ENCODE measurements around the gene UBFD1. TPM values are rescaled to one million over a fixed set of nuclear protein-coding genes. Genes with fewer than 3 reads are reported as not detected.

Gene UBFD1
- total RNA-seq, 1 experiment from 2014 or later = 78.6 TPM

- BruUV-seq (replicated peaks) = no TSS peak
- H3K4me1 ChIP-seq = no peaks in the 10 kb centered on the region
- H3K27ac Mint-ChIP-seq (ENCODE audit: unreplicated experiment) = no peak overlapping the region
- no peaks in the 10 kb centered on the region for H3K27me3 ChIP-seq (replicated peaks; ENCODE audit: control insufficient read depth, insufficient read depth, low read length)
- DNase-seq = peak; percentile 47 to 58
- no peaks in the 10 kb centered on the region; the same call in 1 of the 2 replicates for H3K36me3 ChIP-seq (ENCODE audit: control insufficient read depth, insufficient read depth, low read length)
- POLR2A ChIA-PET = no interaction called here
- TF ChIP-seq CTCF (IDR thresholded peaks at IDR 0.05; ENCODE audit: insufficient read depth in 1 of 2, low read depth in 1 of 2, low read length in 1 of 2, severe bottlenecking in 1 of 2, unreplicated experiment in 1 of 2) = peak; percentile 17 to 26
- H3K4me3 Mint-ChIP-seq (ENCODE audit: unreplicated experiment) = peak overlapping the region; percentile 75
- H3K27me3 Mint-ChIP-seq (ENCODE audit: insufficient read depth, unreplicated experiment) = no peaks in the 10 kb centered on the region
- H3K9me3 Mint-ChIP-seq (ENCODE audit: unreplicated experiment) = no peaks in the 10 kb centered on the region
- peaks cover 27% of the 10 kb centered on the region for H3K36me3 Mint-ChIP-seq (ENCODE audit: insufficient read depth, unreplicated experiment)
- no peaks in the 10 kb centered on the region for H3K9me3 ChIP-seq
- intact Hi-C loops (cut with micrococcal nuclease; ENCODE audit: unreplicated experiment) = no loop called here
- H3K4me1 Mint-ChIP-seq (ENCODE audit: low read depth, unreplicated experiment) = no peaks in the 10 kb centered on the region
- H3K4me3 ChIP-seq (ENCODE audit: low read depth, low read length) = no peak overlapping the region
- CTCF ChIA-PET = interaction anchor here (0.7 to 1.6 kb wide), 3 partner anchors 10 to 447 kb away, joined by 3 to 8 read pairs (median 3); partner anchors contain the start of genes EARS2 and UBFD1
These were observed 39.7 kb downstream of the UBFD1 start for GRCh38 chr16:23597003-23597756.

- POLR2A ChIA-PET = no interaction called here
- H3K36me3 ChIP-seq (ENCODE audit: control insufficient read depth, insufficient read depth, low read length) = no peaks in the 10 kb centered on the region
- CTCF ChIA-PET = no interaction called here
These were observed 50.2 kb downstream of the UBFD1 start for GRCh38 chr16:23607726-23608125.

GRCh38 chr16:23608194-23608593 is 50.7 kb downstream of the UBFD1 start:
- Mint-ChIP-seq H3K9me3 (ENCODE audit: unreplicated experiment) (no peaks in the 10 kb centered on the region), H3K4me1 (ENCODE audit: low read depth, unreplicated experiment) (no peaks in the 10 kb centered on the region), H3K36me3 (ENCODE audit: insufficient read depth, unreplicated experiment) (peaks cover 21% of the 10 kb centered on the region), H3K4me3 (ENCODE audit: unreplicated experiment) (no peak overlapping the region), H3K27me3 (ENCODE audit: insufficient read depth, unreplicated experiment) (no peaks in the 10 kb centered on the region), H3K27ac (ENCODE audit: unreplicated experiment) (no peak overlapping the region)
- no peaks in the 10 kb centered on the region for H3K36me3 ChIP-seq (ENCODE audit: control insufficient read depth, insufficient read depth, low read length)
- CTCF ChIA-PET = no interaction called here
- BruUV-seq (replicated peaks) = no TSS peak
- DNase-seq = no peak
- no peaks in the 10 kb centered on the region for H3K4me1 ChIP-seq
- no peak overlapping the region for H3K4me3 ChIP-seq (ENCODE audit: low read depth, low read length)
- H3K27me3 ChIP-seq (replicated peaks; ENCODE audit: control insufficient read depth, insufficient read depth, low read length) = no peaks in the 10 kb centered on the region
- POLR2A ChIA-PET = no interaction called here
- H3K9me3 ChIP-seq = no peaks in the 10 kb centered on the region
- intact Hi-C loops (cut with micrococcal nuclease; ENCODE audit: unreplicated experiment) = no loop called here
- TF ChIP-seq CTCF (IDR thresholded peaks at IDR 0.05; ENCODE audit: insufficient read depth in 1 of 2, low read depth in 1 of 2, low read length in 1 of 2, severe bottlenecking in 1 of 2, unreplicated experiment in 1 of 2) = no peak

More at GRCh38 chr16:23607726-23608125, 50.2 kb downstream of the UBFD1 start:
- intact Hi-C loops (cut with micrococcal nuclease; ENCODE audit: unreplicated experiment) = no loop called here
- Mint-ChIP-seq H3K4me3 (ENCODE audit: unreplicated experiment) (no peak overlapping the region), H3K27me3 (ENCODE audit: insufficient read depth, unreplicated experiment) (no peaks in the 10 kb centered on the region), H3K9me3 (ENCODE audit: unreplicated experiment) (no peaks in the 10 kb centered on the region), H3K27ac (ENCODE audit: unreplicated experiment) (no peak overlapping the region), H3K36me3 (ENCODE audit: insufficient read depth, unreplicated experiment) (peaks cover 22% of the 10 kb centered on the region), H3K4me1 (ENCODE audit: low read depth, unreplicated experiment) (no peaks in the 10 kb centered on the region)
- DNase-seq = no peak
- H3K4me3 ChIP-seq (ENCODE audit: low read depth, low read length) = no peak overlapping the region
- H3K4me1 ChIP-seq = no peaks in the 10 kb centered on the region
- no peaks in the 10 kb centered on the region for H3K27me3 ChIP-seq (replicated peaks; ENCODE audit: control insufficient read depth, insufficient read depth, low read length)
- TF ChIP-seq CTCF (IDR thresholded peaks at IDR 0.05; ENCODE audit: insufficient read depth in 1 of 2, low read depth in 1 of 2, low read length in 1 of 2, severe bottlenecking in 1 of 2, unreplicated experiment in 1 of 2) = no peak
- no TSS peak for BruUV-seq (replicated peaks)
- H3K9me3 ChIP-seq = no peaks in the 10 kb centered on the region
